ENCODE measurements around the gene SORBS2. TPM values are rescaled to one million over a fixed set of nuclear protein-coding genes. Genes with fewer than 3 reads are reported as not detected.

Gene SORBS2
- total RNA-seq, 2 donors from 2014 or later, result 7.0 to 13.8 TPM

DNA sequence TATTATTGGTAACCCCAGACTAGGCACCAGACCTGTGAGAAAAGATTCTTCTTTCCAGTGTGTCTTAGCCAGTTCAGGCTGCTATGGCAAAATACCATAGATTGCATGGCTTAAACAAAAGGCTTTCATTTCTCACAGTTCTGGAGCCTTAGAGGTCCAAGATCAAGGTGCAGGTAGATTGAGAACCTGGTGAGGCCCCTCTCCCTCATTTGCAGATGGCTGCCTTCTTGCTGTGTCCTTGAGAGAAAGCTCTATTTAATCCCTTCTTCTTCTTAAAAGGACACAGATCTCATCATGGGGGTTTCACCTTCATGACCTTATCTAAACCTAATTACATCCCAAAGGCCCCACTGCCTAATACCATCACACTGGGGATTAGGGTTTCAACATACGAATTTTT is 273.2 kb downstream of the SORBS2 start:
- H3K9me3 Mint-ChIP-seq, result no peaks in the 10 kb centered on the region
- DNase-seq, result no peak
- no peaks in the 10 kb centered on the region for H3K36me3 ChIP-seq (ENCODE audit: control insufficient read depth, insufficient read depth, low read length)
- no peak overlapping the region for H3K9ac ChIP-seq (ENCODE audit: extremely low read depth, low read length, poor library complexity, severe bottlenecking)
- H3K4me3 Mint-ChIP-seq, result no peak overlapping the region
- TF ChIP-seq, protein P1, sequence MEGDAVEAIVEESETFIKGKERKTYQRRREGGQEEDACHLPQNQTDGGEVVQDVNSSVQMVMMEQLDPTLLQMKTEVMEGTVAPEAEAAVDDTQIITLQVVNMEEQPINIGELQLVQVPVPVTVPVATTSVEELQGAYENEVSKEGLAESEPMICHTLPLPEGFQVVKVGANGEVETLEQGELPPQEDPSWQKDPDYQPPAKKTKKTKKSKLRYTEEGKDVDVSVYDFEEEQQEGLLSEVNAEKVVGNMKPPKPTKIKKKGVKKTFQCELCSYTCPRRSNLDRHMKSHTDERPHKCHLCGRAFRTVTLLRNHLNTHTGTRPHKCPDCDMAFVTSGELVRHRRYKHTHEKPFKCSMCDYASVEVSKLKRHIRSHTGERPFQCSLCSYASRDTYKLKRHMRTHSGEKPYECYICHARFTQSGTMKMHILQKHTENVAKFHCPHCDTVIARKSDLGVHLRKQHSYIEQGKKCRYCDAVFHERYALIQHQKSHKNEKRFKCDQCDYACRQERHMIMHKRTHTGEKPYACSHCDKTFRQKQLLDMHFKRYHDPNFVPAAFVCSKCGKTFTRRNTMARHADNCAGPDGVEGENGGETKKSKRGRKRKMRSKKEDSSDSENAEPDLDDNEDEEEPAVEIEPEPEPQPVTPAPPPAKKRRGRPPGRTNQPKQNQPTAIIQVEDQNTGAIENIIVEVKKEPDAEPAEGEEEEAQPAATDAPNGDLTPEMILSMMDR (conservative IDR thresholded peaks at IDR 0.05), result no peak
- H3K4me3 ChIP-seq (ENCODE audit: low read length), result no peak overlapping the region
- peaks cover 2% of the 10 kb centered on the region for H3K4me1 Mint-ChIP-seq
- H3K4me1 ChIP-seq (ENCODE audit: control insufficient read depth, insufficient read depth, low read length), result peaks cover 4% of the 10 kb centered on the region
- peaks cover 44% of the 10 kb centered on the region for H3K27me3 Mint-ChIP-seq (ENCODE audit: insufficient read depth)
- H3K27ac Mint-ChIP-seq, result no peak overlapping the region
- no peak overlapping the region for H3K27ac ChIP-seq (ENCODE audit: low read depth, low read length)
- 58% methylated on average over 1 of the region's 1 CpG; no CpG with 5 or more reads in 1 of the 2 experiments for WGBS, 2 experiments (ENCODE audit: insufficient coverage in 1 of 2, insufficient read length in 1 of 2)
- peaks cover 41% of the 10 kb centered on the region for H3K27me3 ChIP-seq (ENCODE audit: control insufficient read depth, insufficient read depth, low read length, poor library complexity, severe bottlenecking)
- H3K36me3 Mint-ChIP-seq (ENCODE audit: low read depth), result no peaks in the 10 kb centered on the region
- H3K9me3 ChIP-seq (ENCODE audit: control insufficient read depth, low read length), result no peaks in the 10 kb centered on the region

GRCh38 chr4:185536411-185536709 is 275.6 kb downstream of the SORBS2 start:
- Mint-ChIP-seq H3K4me1 (peaks cover 2% of the 10 kb centered on the region), H3K36me3 (ENCODE audit: low read depth) (no peaks in the 10 kb centered on the region), H3K9me3 (no peaks in the 10 kb centered on the region), H3K27me3 (ENCODE audit: insufficient read depth) (peaks cover 44% of the 10 kb centered on the region), H3K4me3 (no peak overlapping the region), H3K27ac (no peak overlapping the region)
- Histone ChIP-seq H3K4me3 (ENCODE audit: low read length) (no peak overlapping the region), H3K36me3 (ENCODE audit: control insufficient read depth, insufficient read depth, low read length) (no peaks in the 10 kb centered on the region), H3K27ac (ENCODE audit: low read depth, low read length) (no peak overlapping the region), H3K27me3 (ENCODE audit: control insufficient read depth, insufficient read depth, low read length, poor library complexity, severe bottlenecking) (peaks cover 40% of the 10 kb centered on the region), H3K9ac (ENCODE audit: extremely low read depth, low read length, poor library complexity, severe bottlenecking) (no peak overlapping the region), H3K9me3 (ENCODE audit: control insufficient read depth, low read length) (no peaks in the 10 kb centered on the region), H3K4me1 (ENCODE audit: control insufficient read depth, insufficient read depth, low read length) (peaks cover 4% of the 10 kb centered on the region)
- TF ChIP-seq, protein P1 (conservative IDR thresholded peaks at IDR 0.05), result no peak
- 80 to 100% methylated on average over 1 to 4 of the region's 4 CpGs for WGBS, 2 experiments (ENCODE audit: insufficient coverage in 1 of 2, insufficient read length in 1 of 2)
- no peak for DNase-seq

- Histone ChIP-seq H3K36me3 (ENCODE audit: control insufficient read depth, insufficient read depth, low read length) (no peaks in the 10 kb centered on the region), H3K4me1 (ENCODE audit: control insufficient read depth, insufficient read depth, low read length) (peaks cover 4% of the 10 kb centered on the region), H3K4me3 (ENCODE audit: low read length) (peak overlapping the region; percentile 86), H3K27ac (ENCODE audit: low read depth, low read length) (no peak overlapping the region), H3K27me3 (ENCODE audit: control insufficient read depth, insufficient read depth, low read length, poor library complexity, severe bottlenecking) (peaks cover 38% of the 10 kb centered on the region), H3K9ac (ENCODE audit: extremely low read depth, low read length, poor library complexity, severe bottlenecking) (peak overlapping the region; percentile 71), H3K9me3 (ENCODE audit: control insufficient read depth, low read length) (no peaks in the 10 kb centered on the region)
- 16 to 20% methylated on average over 16 to 32 of the region's 32 CpGs for WGBS, 2 experiments (ENCODE audit: insufficient coverage in 1 of 2, insufficient read length in 1 of 2)
- H3K4me3 Mint-ChIP-seq, result peak overlapping the region; percentile 56
- H3K4me1 Mint-ChIP-seq, result peaks cover 2% of the 10 kb centered on the region
- DNase-seq, result no peak
- H3K9me3 Mint-ChIP-seq, result no peaks in the 10 kb centered on the region
- H3K27me3 Mint-ChIP-seq (ENCODE audit: insufficient read depth), result peaks cover 40% of the 10 kb centered on the region
- no peaks in the 10 kb centered on the region for H3K36me3 Mint-ChIP-seq (ENCODE audit: low read depth)
- no peak overlapping the region for H3K27ac Mint-ChIP-seq
- TF ChIP-seq, protein P1 (conservative IDR thresholded peaks at IDR 0.05), result no peak
These were observed 276.2 kb downstream of the SORBS2 start for GRCh38 chr4:185535612-185536410.

Data from endodermal cell (in vitro differentiated cells).